ENCODE results near the gene CALHM5. TPM values are rescaled to one million over a fixed set of nuclear protein-coding genes. Genes with fewer than 3 reads are reported as not detected.

Gene CALHM5
- total RNA-seq, 1 experiment from 2014 or later = not detected

GRCh38 chr6:116542426-116542825 lies 31.0 kb downstream of the CALHM5 start:
- ChIA-PET CTCF (interaction anchor here (0.6 kb wide), 1 partner anchor 514 kb away, joined by 3 read pairs; no protein-coding TSS in a partner anchor), POLR2A (interaction anchor here (0.6 kb wide), 1 partner anchor 85 kb away, joined by 3 read pairs; no protein-coding TSS in a partner anchor)
- no peak overlapping the region for H3K4me3 ChIP-seq (ENCODE audit: low read depth in 2 of 2, low read length in 2 of 2)
- no peak overlapping the region for H3K27ac ChIP-seq (ENCODE audit: low read length)
- intact Hi-C loops (cut with micrococcal nuclease; ENCODE audit: unreplicated experiment) = no loop called here
- DNase-seq (ENCODE audit: low read depth, low spot score) (no peak), ATAC-seq (no peak)
- no TSS peak for BruUV-seq (replicated peaks)
- no peak for TF ChIP-seq TCF7L2 (IDR thresholded peaks at IDR 0.05; ENCODE audit: low read depth, low read length)
- no peak for TF ChIP-seq REST (IDR thresholded peaks at IDR 0.05; ENCODE audit: insufficient read depth in 1 of 2, low read depth in 2 of 2, low read length in 1 of 2)
- no peak for TF ChIP-seq CTCF (IDR thresholded peaks at IDR 0.05)
- no peak for TF ChIP-seq SIN3A (IDR thresholded peaks at IDR 0.05; ENCODE audit: borderline replicate concordance, insufficient read depth, low read depth, low read length)
- no peak for TF ChIP-seq POLR2AphosphoS5 (IDR thresholded peaks at IDR 0.05; ENCODE audit: low read depth, low read length)
- H3K4me1 ChIP-seq (ENCODE audit: control insufficient read depth, insufficient read depth, low read length) = no peaks in the 10 kb centered on the region
- in situ Hi-C loops (cut with HindIII; ENCODE audit: low pct_unique_long_range_greater_than_20kb, low sequenced_read_pairs) = no loop called here
- no peaks in the 10 kb centered on the region for H3K9me3 ChIP-seq (ENCODE audit: control insufficient read depth, insufficient read depth, low read depth, low read length)
- H3K36me3 ChIP-seq (ENCODE audit: control insufficient read depth, insufficient read depth, low read length) = no peaks in the 10 kb centered on the region
- H3K27me3 ChIP-seq (ENCODE audit: control insufficient read depth, insufficient read depth, low read length) = peaks cover 60% of the 10 kb centered on the region

GRCh38 chr6:116543149-116543548 lies 31.7 kb downstream of the CALHM5 start:
- H3K27ac ChIP-seq (ENCODE audit: low read length) = no peak overlapping the region
- ATAC-seq (no peak), DNase-seq (ENCODE audit: low read depth, low spot score) (no peak)
- intact Hi-C loops (cut with micrococcal nuclease; ENCODE audit: unreplicated experiment) (no loop called here), in situ Hi-C loops (cut with HindIII; ENCODE audit: low pct_unique_long_range_greater_than_20kb, low sequenced_read_pairs) (no loop called here)
- H3K9me3 ChIP-seq (ENCODE audit: control insufficient read depth, insufficient read depth, low read depth, low read length) = no peaks in the 10 kb centered on the region
- H3K36me3 ChIP-seq (ENCODE audit: control insufficient read depth, insufficient read depth, low read length) = no peaks in the 10 kb centered on the region
- no peaks in the 10 kb centered on the region for H3K4me1 ChIP-seq (ENCODE audit: control insufficient read depth, insufficient read depth, low read length)
- no peak overlapping the region for H3K4me3 ChIP-seq (ENCODE audit: low read depth in 2 of 2, low read length in 2 of 2)
- peaks cover 59% of the 10 kb centered on the region for H3K27me3 ChIP-seq (ENCODE audit: control insufficient read depth, insufficient read depth, low read length)
- TF ChIP-seq CTCF (IDR thresholded peaks at IDR 0.05) (no peak), TCF7L2 (IDR thresholded peaks at IDR 0.05; ENCODE audit: low read depth, low read length) (no peak), SIN3A (IDR thresholded peaks at IDR 0.05; ENCODE audit: borderline replicate concordance, insufficient read depth, low read depth, low read length) (no peak), POLR2AphosphoS5 (IDR thresholded peaks at IDR 0.05; ENCODE audit: low read depth, low read length) (no peak), REST (IDR thresholded peaks at IDR 0.05; ENCODE audit: insufficient read depth in 1 of 2, low read depth in 2 of 2, low read length in 1 of 2) (no peak)
- BruUV-seq (replicated peaks) = no TSS peak
- CTCF ChIA-PET = no interaction called here
- POLR2A ChIA-PET = no interaction called here

All from Panc1 (cell line).